ENCODE data around the gene ARHGAP26. TPM values are rescaled to one million over a fixed set of nuclear protein-coding genes. Genes with fewer than 3 reads are reported as not detected.
"Not testable (repeated sequence)": the region's sequence is repeated elsewhere in the genome, so short reads cannot be mapped to it uniquely, and the experiment has no call there.

The ARHGAP26 gene
- total and polyA plus RNA-seq, 7 donors: 5.4 to 25.5 (median 19.1) TPM

GRCh38 chr5:142946547-142947426, 176.6 kb downstream of the ARHGAP26 start:
- H3K27ac ChIP-seq: no peak overlapping the region
- no peaks in the 10 kb centered on the region for H3K36me3 ChIP-seq
- WGBS, 2 donors: 88 to 89% methylated on average over 4 of the region's 4 CpGs
- no peaks in the 10 kb centered on the region for H3K27me3 ChIP-seq
- no peak overlapping the region for H3K4me3 ChIP-seq
- H3K9me3 ChIP-seq: no peaks in the 10 kb centered on the region
- peaks cover 0 to 12% (median 1%) of the 10 kb centered on the region in 4 donors for H3K4me1 ChIP-seq
- DNase-seq: no peak
- intact Hi-C loops (cut with DNase I): no loop called here
- no peak for TF ChIP-seq CTCF (IDR thresholded peaks at IDR 0.05)
- TF ChIP-seq EP300 (IDR thresholded peaks at IDR 0.05): no peak
- TF ChIP-seq POLR2AphosphoS5 (IDR thresholded peaks at IDR 0.05): no peak
- TF ChIP-seq POLR2A (IDR thresholded peaks at IDR 0.05): no peak

GRCh38 chr5:142947427-142947709, 177.2 kb downstream of the ARHGAP26 start:
- no peak overlapping the region for H3K27ac ChIP-seq
- no peak for TF ChIP-seq CTCF (IDR thresholded peaks at IDR 0.05)
- TF ChIP-seq EP300 (IDR thresholded peaks at IDR 0.05): no peak
- TF ChIP-seq POLR2AphosphoS5 (IDR thresholded peaks at IDR 0.05): no peak
- TF ChIP-seq POLR2A (IDR thresholded peaks at IDR 0.05): no peak

GRCh38 chr5:142952229-142952628, 182.1 kb downstream of the ARHGAP26 start:
- TF ChIP-seq POLR2AphosphoS5 (IDR thresholded peaks at IDR 0.05) (no peak), CTCF (IDR thresholded peaks at IDR 0.05) (no peak), EP300 (IDR thresholded peaks at IDR 0.05) (no peak), POLR2A (IDR thresholded peaks at IDR 0.05) (no peak)
- 91 to 94% methylated on average over 3 of the region's 3 CpGs for WGBS, 2 donors

More at GRCh38 chr5:142947427-142947709, 177.2 kb downstream of the ARHGAP26 start:
- DNase-seq: no peak
- Histone ChIP-seq H3K36me3 (no peaks in the 10 kb centered on the region), H3K4me1 (peaks cover 0 to 12% (median 1%) of the 10 kb centered on the region in 4 donors), H3K9me3 (no peaks in the 10 kb centered on the region), H3K4me3 (no peak overlapping the region), H3K27me3 (no peaks in the 10 kb centered on the region)
- intact Hi-C loops (cut with DNase I): no loop called here

GRCh38 chr5:142952871-142953270, 182.7 kb downstream of the ARHGAP26 start:
- peaks cover 0 to 39% (median 25%) of the 10 kb centered on the region in 4 donors for H3K4me1 ChIP-seq
- 95 to 97% methylated on average over 3 of the region's 3 CpGs for WGBS, 2 donors
- H3K36me3 ChIP-seq; H3K27me3 ChIP-seq; intact Hi-C loops (cut with DNase I); H3K9me3 ChIP-seq; H3K4me3 ChIP-seq; DNase-seq; H3K27ac ChIP-seq: not testable (repeated sequence)

More at GRCh38 chr5:142952229-142952628, 182.1 kb downstream of the ARHGAP26 start:
- intact Hi-C loops (cut with DNase I): no loop called here
- no peak for DNase-seq
- H3K9me3 ChIP-seq: no peaks in the 10 kb centered on the region
- no peak overlapping the region for H3K4me3 ChIP-seq
- H3K36me3 ChIP-seq: no peaks in the 10 kb centered on the region
- peaks cover 0 to 37% (median 19%) of the 10 kb centered on the region in 4 donors for H3K4me1 ChIP-seq
- no peak overlapping the region for H3K27ac ChIP-seq
- no peaks in the 10 kb centered on the region for H3K27me3 ChIP-seq

GRCh38 chr5:142954455-142954854, 184.3 kb downstream of the ARHGAP26 start:
- Histone ChIP-seq H3K27ac (peak overlapping the region in 2 of 4 donors; percentile 52 to 64), H3K9me3 (no peaks in the 10 kb centered on the region), H3K36me3 (no peaks in the 10 kb centered on the region), H3K27me3 (no peaks in the 10 kb centered on the region), H3K4me3 (no peak overlapping the region), H3K4me1 (peaks cover 0 to 53% (median 34%) of the 10 kb centered on the region in 4 donors)
- intact Hi-C loops (cut with DNase I): no loop called here
- 95 to 96% methylated on average over 2 of the region's 2 CpGs for WGBS, 2 donors
- TF ChIP-seq EP300 (IDR thresholded peaks at IDR 0.05) (no peak), POLR2AphosphoS5 (IDR thresholded peaks at IDR 0.05) (peak in 3 of 4 donors; percentile 31 to 48 (median 38)), POLR2A (IDR thresholded peaks at IDR 0.05) (no peak), CTCF (IDR thresholded peaks at IDR 0.05) (no peak)
- no peak for DNase-seq

All from sigmoid colon (tissue), 7 donors.